A204.1 (cell line): Measurements from ENCODE around the gene AKAP1.

Experiments
- FAIRE-seq: peaks from 2 replicates; lab custom pipeline; 2012; peaks lifted over from hg19 to GRCh38; lab: Jason Lieb, UNC

The AKAP1 gene

DNA sequence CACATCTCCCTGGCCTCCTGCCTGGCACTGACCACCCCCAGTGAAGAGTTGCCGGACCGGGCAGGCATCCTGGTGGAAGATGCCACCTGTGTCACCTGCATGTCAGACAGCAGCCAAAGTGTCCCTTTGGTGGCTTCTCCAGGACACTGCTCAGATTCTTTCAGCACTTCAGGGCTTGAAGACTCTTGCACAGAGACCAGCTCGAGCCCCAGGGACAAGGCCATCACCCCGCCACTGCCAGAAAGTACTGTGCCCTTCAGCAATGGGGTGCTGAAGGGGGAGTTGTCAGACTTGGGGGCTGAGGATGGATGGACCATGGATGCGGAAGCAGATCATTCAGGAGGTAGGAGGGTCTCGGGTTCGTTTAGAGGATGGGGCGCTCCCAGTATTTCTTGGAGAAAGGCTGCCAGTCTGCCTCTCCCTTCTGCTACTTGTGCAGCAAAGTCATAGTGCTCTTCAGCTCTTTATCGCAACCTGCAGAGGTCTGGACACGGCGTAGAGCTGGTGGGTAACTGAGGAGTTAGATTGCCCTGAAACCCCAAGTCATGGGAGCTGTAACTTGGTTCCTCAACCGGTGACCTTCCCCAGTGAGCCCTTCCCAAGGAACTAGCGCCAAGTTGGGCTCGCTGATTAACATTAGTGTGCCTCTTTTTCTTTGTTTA lies 21.9 kb downstream of the AKAP1 start:
- no peak for FAIRE-seq

DNA sequence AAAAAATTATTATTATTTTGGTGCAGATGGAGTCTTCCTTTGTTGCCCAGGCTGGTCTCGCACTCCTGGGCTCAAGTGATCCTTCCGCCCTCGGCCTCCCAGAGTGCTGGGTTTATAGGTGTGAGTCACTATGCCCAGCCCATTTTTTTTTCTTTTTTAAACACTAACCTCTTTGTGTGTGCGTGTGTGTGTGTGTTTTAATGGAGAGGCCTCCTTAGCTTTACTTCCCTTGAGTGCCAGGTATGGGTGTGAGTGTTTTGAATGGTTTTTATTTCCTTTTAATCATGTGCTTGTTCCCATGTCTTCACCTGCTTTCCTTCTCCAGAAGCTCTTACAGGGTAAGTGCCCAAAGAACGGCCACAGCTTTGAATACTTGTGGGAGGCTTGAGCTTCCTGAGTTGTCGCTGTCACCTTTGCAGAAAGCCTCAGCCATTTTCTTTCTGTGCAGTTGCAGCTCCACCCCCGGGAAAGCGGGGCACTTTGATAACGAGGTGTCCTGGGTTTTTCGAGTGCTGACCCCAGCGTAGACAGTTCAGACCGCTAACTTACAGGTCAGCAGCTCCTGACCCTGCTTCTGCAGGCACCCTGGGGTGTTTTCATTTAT lies 22.6 kb downstream of the AKAP1 start:
- no peak for FAIRE-seq

DNA sequence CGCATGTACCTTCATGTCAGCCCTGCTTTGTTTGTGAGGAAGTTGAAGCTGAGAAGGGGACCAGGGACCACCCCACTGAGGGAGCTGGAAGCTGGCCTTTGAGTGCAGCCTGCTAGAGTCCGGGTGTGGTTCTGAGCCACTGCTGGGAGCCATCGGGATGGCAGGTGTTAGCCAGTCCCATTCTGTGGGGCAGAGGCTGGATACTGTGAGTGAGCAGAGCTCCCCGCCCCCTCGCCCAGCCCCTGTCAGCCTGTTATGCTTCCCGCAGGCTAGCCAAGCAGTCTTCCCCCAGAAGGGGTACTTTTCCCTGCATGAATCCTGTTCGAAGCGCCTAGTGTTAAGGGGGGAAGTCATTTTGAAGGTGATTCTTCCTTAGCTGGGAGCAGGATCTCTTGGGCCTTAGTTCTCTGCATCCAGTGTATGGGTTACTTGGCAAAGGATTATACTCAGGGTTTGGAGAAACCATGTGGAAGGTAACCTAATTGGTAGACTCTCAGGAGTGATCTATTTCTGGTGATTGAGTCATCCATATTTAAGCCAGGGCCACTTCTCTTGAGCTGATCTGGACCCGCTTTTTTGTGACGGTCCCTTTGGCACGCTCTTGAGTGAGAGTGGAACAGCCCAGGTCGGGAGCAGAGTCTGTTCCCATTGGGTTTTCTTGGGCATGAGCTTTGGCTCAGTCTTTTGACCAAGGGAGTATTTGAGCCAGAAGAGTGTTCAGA lies 23.8 kb downstream of the AKAP1 start:
- FAIRE-seq = no peak

DNA sequence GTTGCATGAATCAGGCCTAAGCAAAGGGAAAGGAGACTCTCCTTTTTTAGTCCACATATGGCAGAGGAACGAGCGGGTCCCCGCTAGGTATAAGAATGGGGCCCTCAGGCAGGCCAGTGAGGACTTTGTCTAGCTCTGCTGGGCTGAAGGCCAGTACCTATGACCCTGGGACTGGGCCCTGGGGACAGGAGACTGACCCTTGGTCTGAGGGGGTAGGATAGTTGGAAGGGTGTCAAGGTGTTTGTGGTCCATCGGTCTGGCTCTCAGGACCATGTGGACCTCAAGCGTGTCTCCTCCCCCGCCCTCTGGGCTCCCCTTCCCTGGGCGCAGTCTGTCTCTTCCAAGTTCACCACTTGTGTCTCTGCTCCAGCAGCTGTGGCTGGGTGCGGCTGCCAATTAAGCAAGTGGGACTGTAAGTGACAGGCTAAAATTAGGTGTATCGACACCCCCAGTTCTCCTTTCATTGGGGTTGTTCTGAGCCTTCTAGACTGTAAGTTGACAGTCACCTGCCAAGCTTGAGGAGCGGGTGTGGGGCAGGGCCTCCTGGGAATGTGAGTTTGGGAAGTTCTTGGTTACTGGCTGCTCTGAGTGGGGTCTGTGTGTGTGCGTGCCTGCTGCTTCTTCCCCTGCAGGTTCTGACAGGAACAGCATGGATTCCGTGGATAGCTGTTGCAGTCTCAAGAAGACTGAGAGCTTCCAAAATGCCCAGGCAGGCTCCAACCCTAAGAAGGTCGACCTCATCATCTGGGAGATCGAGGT lies 24.5 kb downstream of the AKAP1 start:
- no peak for FAIRE-seq

DNA sequence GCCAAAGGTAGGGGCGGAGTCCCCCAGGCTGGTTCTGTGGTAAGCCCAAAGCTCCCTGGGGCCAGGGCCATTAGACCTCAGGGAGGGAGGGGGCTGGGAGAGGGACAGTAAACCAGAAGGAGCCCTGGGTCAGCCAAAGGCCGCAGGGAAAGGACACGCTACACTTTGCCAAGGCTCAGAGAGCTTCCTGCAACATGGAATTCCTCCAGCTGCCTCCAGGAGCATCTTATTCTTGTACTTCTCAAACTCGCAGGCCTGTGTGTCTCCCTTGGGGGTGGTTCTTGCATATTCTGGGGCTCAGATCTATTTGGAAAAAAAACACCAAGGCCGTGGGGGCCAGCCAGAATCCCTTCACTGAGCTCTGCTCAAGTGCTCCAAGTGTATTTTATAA lies 25.1 kb downstream of the AKAP1 start:
- no peak for FAIRE-seq

DNA sequence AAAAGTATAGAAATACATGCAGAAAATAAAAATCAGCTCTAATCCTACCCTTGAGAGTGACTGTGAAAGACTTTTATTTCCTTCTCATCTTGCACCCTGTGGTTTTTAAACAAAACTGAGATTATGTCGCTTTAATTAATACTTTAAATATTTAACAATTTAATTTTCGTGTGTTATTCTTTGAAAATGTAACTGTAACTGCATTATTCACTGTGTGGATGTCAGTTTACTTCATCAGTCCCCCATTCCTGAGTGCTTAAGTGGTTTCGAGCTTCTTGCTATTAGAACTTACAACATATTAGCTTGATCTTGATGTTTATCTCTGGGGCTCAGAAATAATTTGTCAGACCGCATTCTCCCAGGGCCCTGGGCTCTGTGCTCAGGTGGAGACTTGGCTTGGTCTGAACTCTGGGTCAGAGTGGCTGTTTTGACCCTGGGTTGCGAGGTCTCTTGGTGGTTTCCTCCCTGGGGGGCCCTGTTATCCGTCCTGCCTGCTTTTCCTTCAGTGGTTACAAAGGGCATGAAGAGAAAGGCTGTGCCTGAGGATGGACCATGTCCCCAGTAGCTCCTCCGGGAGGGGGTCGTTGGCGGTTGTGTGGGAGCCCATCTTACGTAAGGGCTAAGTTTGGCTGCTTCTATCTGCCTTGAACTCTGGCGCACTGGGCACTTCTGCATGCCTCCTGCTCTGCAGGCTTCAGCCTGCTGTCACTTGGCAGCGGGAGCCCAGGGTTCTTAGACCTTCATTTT lies 25.7 kb downstream of the AKAP1 start:
- FAIRE-seq = no peak

DNA sequence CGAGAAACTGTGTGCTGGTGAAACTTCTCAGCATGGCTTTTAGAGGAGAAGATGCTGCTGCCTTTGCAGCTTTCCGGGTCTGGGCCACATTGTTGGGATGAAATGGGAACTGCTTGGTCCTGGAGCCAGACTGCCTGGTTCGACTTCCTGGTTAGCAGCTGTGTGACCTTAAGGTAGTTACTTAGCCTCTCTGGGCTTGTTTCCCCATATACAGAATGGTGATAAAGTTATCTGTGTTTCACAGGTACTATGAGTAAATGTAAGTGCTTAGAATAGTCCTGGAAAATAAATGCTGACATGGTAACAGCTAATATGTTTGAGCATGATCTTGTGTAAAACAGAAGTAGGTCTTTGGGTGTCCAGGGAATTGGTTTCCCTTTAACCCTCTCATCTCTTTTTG lies 26.3 kb downstream of the AKAP1 start:
- FAIRE-seq = no peak

DNA sequence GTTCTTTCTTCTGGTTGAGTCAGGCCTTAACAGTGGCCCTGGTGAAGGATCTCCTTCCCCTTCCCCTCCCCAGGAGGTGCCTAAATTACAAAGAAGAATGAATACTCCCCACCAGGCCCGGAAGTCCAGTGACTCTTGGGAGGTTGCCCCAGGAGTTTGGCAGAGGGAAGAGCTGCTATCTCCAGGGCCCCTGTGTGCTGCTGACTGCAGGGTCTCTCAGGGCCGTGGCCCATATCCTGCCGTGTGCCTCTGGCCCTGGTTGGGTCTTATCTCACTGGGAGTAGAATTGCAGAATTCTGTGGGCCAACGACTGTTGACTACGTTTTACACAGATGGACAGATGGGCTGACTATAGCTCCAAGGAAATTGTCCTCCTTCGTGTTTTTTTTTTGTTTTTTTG lies 28.0 kb downstream of the AKAP1 start:
- FAIRE-seq = no peak

DNA sequence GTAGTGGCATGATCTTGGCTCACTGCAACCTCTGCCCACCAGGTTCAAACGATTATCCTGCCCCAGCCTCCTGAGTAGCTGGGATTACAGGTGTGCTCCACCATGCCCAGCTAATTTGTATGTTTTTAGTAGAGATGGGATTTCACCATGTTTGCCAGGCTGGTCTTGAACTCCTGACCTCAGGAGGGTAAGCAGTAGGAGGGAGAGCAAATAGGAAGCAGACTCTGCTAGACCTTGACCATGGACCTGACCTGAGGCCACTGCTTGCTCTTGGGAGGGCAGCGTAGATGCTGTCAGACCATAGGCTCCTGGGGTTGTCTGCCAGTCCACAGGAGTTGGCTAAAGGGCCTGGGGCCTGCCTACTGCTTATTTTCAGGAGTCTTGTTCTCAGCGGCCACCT lies 28.6 kb downstream of the AKAP1 start:
- no peak for FAIRE-seq

DNA sequence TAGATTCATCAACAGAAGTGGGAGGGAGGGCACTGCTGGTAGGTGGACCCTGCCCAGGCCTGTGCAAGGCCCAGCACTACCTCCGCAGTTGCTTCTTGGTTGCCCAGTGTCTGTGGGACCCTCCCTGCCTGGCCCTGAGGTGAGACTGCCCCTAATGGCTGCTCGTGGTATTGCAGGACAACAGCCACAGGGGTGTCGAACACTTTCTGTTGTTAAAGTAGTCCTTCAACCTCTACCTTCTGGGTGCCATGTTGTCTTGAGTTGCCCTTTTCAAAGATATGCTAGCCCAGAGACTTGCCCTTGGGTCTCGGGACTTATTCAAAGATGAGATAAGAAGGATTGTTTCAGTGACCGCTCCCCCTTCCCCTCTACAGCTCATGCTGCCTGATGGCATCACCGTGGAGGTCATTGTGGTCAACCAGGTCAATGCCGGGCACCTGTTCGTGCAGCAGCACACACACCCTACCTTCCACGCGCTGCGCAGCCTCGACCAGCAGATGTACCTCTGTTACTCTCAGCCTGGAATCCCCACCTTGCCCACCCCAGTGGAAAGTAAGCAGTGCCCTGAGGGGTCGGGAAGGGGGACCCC lies 29.1 kb downstream of the AKAP1 start:
- FAIRE-seq = no peak

DNA sequence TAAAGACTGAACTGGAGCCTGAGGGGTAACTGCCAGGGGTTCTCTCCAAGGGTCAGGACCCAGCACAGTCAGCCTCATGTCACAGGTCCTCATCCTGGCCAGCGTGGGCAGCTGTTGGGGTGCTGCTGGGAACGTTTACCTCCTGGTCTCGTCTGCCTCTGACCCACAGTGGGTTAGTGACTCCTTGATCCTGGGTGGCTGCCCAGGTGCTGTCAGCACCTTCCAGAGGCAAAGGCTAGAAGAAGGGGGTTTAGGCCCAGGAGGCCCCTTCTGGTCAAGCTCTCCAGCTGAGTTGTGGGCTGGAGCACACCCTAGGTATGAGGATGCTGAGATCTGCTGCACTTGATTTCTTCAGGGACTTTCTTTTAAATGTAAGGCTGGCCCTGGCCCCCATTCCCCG lies 30.3 kb downstream of the AKAP1 start:
- FAIRE-seq = no peak

DNA sequence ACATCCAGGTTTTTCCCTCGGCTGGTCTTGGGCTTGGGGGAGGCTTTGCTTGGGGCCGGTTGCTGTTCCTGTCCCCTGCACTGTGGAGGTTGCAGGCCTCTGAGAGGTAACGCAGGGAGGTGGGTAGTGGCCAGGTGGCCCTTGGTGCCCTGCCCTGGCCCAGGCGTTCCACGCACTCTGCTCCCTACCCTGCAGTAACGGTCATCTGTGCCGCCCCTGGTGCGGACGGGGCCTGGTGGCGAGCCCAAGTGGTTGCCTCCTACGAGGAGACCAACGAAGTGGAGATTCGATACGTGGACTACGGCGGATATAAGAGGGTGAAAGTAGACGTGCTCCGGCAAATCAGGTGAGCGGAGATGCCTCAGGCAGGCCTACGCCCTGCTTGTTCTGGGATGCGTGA lies 30.9 kb downstream of the AKAP1 start:
- no peak for FAIRE-seq

DNA sequence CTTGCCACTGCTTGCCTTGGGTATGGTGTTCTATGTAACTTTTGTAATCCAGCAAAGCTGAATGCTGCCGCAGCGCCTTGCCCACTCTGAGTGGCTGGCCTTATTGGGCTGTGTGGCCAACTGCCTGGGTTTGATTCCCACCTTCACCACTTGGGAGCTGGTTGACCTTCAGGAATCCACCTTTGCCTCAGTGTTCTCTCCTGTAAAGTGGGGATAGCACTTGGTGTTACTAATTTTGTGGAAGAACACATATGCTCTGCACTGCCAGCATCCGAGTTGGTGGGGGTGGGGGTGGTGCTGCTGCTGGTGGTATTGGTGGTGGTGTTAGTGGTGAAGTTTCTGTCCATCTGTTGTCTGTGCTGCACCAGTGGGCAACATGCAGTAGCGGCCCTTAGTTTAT lies 32.8 kb downstream of the AKAP1 start:
- FAIRE-seq = no peak

DNA sequence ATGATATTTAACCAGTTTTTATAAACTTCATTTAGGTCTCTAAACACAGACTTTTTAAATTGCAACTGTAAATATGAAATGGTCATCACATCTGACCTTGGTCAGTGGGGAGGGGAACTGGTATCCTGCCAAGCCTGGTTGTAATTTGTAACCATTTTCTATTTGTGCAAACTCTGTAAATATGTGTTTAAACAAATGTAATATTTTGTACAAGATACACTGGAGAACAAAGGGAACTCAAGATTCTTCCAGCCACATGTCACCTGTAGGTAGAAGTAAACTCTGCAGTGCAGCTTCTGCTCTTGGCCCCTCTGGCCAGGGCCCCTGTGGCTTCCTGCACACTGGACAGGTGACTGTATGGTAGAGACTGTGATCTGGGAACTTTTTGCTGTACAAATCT lies 35.8 kb downstream of the AKAP1 start:
- FAIRE-seq = no peak

DNA sequence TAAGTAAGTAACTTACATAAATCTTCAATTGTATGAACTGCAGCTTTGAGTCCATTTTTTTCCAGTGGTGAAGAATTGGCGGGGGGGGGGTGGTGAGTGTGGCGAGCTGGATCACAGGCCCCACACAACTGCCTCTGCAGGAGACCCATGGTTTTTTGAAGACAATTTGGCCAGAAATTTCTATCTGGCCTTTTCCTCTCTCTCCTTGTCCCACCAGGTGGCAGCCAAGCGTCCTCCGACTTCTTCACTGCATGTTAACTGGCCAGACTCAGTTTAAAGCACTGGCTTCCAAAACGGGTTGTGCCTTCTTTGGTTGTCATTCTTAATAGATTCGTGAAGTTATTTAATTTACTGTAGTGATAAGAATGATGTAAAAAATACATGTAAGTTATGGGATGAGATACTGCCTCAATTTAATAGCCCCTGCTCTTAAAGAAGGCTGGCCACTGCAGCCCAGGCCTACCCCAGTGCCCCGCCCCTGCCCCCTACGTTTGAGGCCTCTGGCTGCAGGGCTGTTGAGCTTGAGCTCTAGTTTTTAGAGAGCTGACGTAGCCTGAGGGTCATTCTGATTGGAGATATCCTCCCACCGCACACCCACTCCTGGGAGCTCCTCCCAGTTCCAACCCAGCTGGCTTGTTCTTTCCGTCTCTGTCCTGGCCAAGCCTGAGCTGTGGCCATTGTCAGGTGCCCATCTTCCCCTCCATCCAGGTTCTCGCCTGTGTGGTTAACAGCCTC lies 36.4 kb downstream of the AKAP1 start:
- FAIRE-seq = peak; percentile 47

DNA sequence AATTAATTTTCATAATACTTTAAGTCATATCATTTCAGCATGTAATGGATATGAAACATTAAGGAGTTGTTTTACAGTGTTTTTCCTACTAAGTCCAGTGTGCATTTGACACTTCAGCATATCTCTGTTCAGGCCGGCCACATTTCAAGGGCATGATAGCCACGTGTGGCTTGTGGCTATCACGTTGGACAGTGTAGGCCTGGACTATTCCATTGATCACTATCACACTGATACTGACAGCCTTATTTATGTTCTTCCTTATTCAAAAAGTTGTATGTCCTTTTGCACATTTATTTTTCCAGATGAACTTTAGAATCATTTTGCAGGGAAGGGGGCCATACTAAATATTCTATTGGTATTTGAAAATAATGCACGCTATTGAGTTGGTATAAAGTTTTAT lies 39.0 kb downstream of the AKAP1 start:
- no peak for FAIRE-seq

DNA sequence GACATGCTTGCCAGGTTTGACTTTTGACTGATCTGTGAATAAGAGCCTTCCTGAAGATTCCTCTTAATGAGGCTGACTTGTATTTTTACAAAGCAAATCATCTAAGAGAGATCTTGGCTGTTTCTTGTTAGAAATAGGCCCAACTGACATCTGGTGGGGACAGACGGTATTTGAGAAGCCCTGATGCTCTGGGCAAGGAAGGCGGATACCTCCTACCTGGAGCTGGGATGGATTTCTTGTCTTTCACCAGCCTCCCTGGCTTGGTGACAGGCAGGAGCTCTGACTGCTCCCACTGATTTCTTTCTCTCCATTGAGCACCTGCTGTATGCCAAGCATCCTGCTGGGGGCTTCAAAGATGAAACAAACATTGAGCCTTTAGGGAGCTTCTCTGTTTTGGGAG lies 40.4 kb downstream of the AKAP1 start:
- FAIRE-seq = no peak

DNA sequence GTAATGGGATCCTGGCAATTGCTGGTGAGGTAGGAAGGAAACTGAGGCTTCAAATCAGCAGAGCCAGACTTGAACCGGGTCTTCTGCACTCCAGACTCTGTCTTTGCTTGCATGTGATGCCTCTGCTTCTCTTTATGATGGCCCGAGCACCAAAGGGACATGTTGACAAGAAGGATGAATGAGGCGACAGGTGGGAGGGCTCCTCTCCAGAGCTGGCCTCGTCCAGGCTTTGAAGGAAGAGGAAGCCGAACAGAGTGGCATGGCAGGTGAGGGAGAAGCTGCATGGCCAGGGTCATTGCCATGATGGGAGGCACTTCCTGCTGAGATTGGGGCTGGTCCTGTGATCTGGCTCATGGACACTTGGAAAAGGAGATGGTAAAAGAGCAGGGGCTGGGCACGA lies 40.8 kb downstream of the AKAP1 start:
- no peak for FAIRE-seq

DNA sequence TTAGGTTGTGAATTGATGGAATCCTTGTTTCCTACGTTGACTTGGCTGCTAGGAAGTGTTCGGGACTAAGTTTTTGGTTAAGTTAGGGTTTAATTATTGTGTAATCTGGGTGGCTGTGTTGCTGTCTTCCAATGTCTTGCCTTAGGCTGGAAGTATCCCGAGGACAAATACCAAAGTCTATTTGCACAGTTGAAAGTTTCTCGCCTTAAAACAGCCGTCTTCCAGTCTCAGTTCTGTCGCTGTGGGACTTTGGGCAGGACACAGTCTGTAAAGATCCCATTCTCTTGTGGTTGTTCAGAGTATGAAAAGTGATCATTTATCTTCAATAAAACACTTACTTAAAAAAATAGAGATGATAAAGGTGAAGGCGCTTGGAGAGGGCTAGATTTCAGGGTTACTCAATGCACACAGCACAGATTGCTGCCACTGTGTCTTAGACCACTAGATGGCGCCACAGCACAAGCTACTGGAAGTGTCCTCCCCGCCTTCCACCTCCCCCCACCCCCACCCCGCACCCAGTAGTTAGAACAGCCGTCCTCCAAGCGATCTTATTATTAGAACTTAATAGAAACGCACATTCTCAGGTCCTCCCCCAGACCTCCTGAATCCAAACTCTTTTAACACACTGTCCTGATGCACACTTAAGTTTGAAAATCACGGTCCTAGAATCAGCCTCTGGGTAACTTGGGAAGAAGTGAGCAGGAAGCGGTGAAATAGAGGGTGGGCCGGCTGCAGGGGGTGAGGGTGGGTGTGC lies 45.8 kb downstream of the AKAP1 start:
- FAIRE-seq = no peak

DNA sequence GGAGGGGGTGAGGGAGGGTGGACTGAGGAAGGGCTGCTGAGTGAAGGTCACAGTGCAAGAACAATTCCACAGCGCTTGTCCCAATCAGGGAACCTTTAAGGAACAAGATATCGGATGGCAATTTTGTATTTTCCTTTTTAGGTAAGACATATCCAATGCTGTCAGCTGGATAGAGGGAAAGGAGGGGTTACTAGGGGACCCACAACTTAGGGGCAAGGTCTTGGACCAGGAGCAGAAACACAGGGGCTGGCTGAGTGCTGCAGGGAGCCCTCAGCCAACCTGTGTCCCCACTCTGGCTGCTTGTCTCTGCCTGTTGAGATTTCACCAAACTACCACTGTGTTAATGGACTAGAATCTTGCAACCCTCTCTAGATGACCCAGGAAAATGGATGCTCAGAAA lies 47.6 kb downstream of the AKAP1 start:
- no peak for FAIRE-seq

DNA sequence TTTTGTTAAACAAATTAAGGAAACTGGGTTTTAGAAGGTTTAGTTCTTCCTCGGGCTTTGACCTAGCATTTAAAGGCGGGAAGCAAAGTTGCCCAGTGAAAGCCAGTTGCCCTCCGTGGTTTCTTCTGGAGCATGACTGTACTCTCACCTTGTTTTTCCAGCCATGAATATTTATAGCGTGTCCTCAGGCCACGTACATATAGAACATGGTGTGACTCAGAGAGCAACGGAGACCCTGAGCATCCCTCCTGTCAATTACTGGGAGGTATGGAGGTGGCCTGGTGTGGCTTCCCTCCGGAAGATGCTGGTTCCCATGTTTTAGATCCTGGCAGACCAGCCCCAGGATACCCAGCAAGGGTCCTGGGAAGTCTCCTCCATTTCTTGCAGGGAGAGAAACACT lies 48.4 kb downstream of the AKAP1 start:
- FAIRE-seq = no peak
